Esophagus muscularis mucosa (tissue), 4 donors: ENCODE results near the gene PSME1. TPM values are rescaled to one million over a fixed set of nuclear protein-coding genes. Genes with fewer than 3 reads are reported as not detected.
A peak's percentile ranks its signal among the peaks of the same experiment; 100 is the strongest.

Experiments used
- DNase-seq: peaks from one replicate; pipeline ENCODE4 v3.0.0-alpha.2; 2017; ENCODE audit errors: extremely low spot score
- H3K27ac ChIP-seq, 4 donors: fragments of 200-600 bp; sonication (generic); replicated peaks in 1 of 4; 1 replicate in 3 of 4; 2 replicates in 1 of 4; pipeline ENCODE4 v1.5.1; 2016 to 2019; ENCODE audit warnings: mild to moderate bottlenecking in 1 of 4
- H3K27me3 ChIP-seq, 4 donors: fragments of 200-600 bp; sonication (generic); one replicate each; pipeline versions ENCODE4 v1.5.1 to v1.6.0; 2016 to 2019
- H3K36me3 ChIP-seq, 4 donors: fragments of 200-600 bp; sonication (generic); one replicate each; pipeline ENCODE4 v1.5.1; 2016 to 2019
- H3K4me1 ChIP-seq, 4 donors: fragments of 200-600 bp; sonication (generic); one replicate each; pipeline ENCODE4 v1.5.1; 2016 to 2019
- H3K4me3 ChIP-seq, 4 donors: fragments of 200-600 bp; sonication (generic); 1 replicate in 2 of 4; 2 replicates in 2 of 4; pipeline ENCODE4 v1.5.1; 2016 to 2019; ENCODE audit warnings: mild to moderate bottlenecking in 4 of 4, moderate library complexity in 1 of 4
- H3K9me3 ChIP-seq, 4 donors: fragments of 200-600 bp; sonication (generic); 1 replicate in 3 of 4; 2 replicates in 1 of 4; pipeline ENCODE4 v1.5.1; 2016 to 2019
- CTCF ChIP-seq, 3 experiments: fragments of 200-600 bp in 2 of 3; fragments of 450-650 bp in 1 of 3; sonication (generic) in 2 of 3; IDR thresholded peaks; one replicate each; pipeline ENCODE4 v1.5.1; 2017 to 2019; ENCODE audit warnings: antibody characterized with exemption in 3 of 3, mild to moderate bottlenecking in 2 of 3, moderate library complexity in 1 of 3
- EP300 ChIP-seq: sonication (generic); formaldehyde crosslinking; IDR thresholded peaks from one replicate; pipeline ENCODE4 v1.6.1; 2017; ENCODE audit warnings: antibody characterized with exemption
- POLR2A ChIP-seq: fragments of 450-650 bp; IDR thresholded peaks from one replicate; pipeline ENCODE4 v1.6.1; 2017; ENCODE audit warnings: antibody characterized with exemption, moderate library complexity, mild to moderate bottlenecking, low read depth
- POLR2AphosphoS5 ChIP-seq, 2 donors: sonication (generic); formaldehyde crosslinking; IDR thresholded peaks; one replicate each; pipeline ENCODE4 v1.6.1; 2017; ENCODE audit warnings: antibody characterized with exemption in 2 of 2
- WGBS: methylation state at CpG from one replicate; pipeline ENCODE4 v1.1.5; 2018; 5-methylcytosine and 5-hydroxymethylcytosine counted together
- intact Hi-C: fragments of 100-400 bp; cut with DNase I; formaldehyde crosslinking; loops from one replicate; pipeline ENCODE4 v1.15.1; 2023
- total RNA-seq, 4 donors: library from RNA; depleted of rRNA; stranded (reverse); fragments of >200 nt; gene quantifications; one replicate each; pipeline versions ENCODE4 v1.1.0 to v1.2.1, GENCODE V29; 2016

The PSME1 gene
- total RNA-seq, 4 donors from 2014 or later, result 129 to 158 (median 143) TPM

GRCh38 chr14:24094841-24095270, 41.1 kb upstream of the PSME1 start:
- H3K9me3 ChIP-seq, result no peaks in the 10 kb centered on the region
- peaks cover 5 to 20% (median 16%) of the 10 kb centered on the region in 4 donors for H3K36me3 ChIP-seq
- peak overlapping the region; percentile 92 to 98 (median 93) for H3K4me3 ChIP-seq
- no peak for DNase-seq
- H3K27ac ChIP-seq, result peak overlapping the region; percentile 94 to 96 (median 95)
- no peak for TF ChIP-seq POLR2A
- no peak for TF ChIP-seq EP300
- TF ChIP-seq POLR2AphosphoS5 (IDR thresholded peaks at IDR 0.05), result no peak
- intact Hi-C loops, result no loop called here
- H3K27me3 ChIP-seq, result no peaks in the 10 kb centered on the region
- peaks cover 20 to 29% (median 25%) of the 10 kb centered on the region in 4 donors for H3K4me1 ChIP-seq
- WGBS, result 15% methylated on average over 14 of the region's 14 CpGs

GRCh38 chr14:24095271-24096068, 40.5 kb upstream of the PSME1 start:
- peak overlapping the region; percentile 92 to 98 (median 93) for H3K4me3 ChIP-seq
- H3K27ac ChIP-seq, result peak overlapping the region; percentile 94 to 96 (median 95)
- H3K27me3 ChIP-seq, result no peaks in the 10 kb centered on the region
- DNase-seq, result no peak
- H3K4me1 ChIP-seq, result peaks cover 20 to 29% (median 25%) of the 10 kb centered on the region in 4 donors
- WGBS, result 62% methylated on average over 10 of the region's 12 CpGs
- TF ChIP-seq POLR2AphosphoS5 (IDR thresholded peaks at IDR 0.05), result peak in 1 of 2 donors; percentile 64
- TF ChIP-seq EP300, result no peak
- peaks cover 5 to 26% (median 18%) of the 10 kb centered on the region in 4 donors for H3K36me3 ChIP-seq
- no peaks in the 10 kb centered on the region for H3K9me3 ChIP-seq
- intact Hi-C loops, result no loop called here

GRCh38 chr14:24096545-24097181, 39.3 kb upstream of the PSME1 start:
- intact Hi-C loops, result no loop called here
- no peaks in the 10 kb centered on the region for H3K9me3 ChIP-seq

GRCh38 chr14:24098229-24098926, 37.6 kb upstream of the PSME1 start:
- no peaks in the 10 kb centered on the region for H3K27me3 ChIP-seq
- no peaks in the 10 kb centered on the region for H3K9me3 ChIP-seq
- no peak for DNase-seq
- no peak overlapping the region for H3K4me3 ChIP-seq
- WGBS, result 94% methylated on average over 12 of the region's 16 CpGs
- peaks cover 5 to 35% (median 20%) of the 10 kb centered on the region in 4 donors for H3K36me3 ChIP-seq
- no peak for TF ChIP-seq EP300
- no peak for TF ChIP-seq POLR2A
- no peak for TF ChIP-seq POLR2AphosphoS5 (IDR thresholded peaks at IDR 0.05)
- no peak for TF ChIP-seq CTCF (IDR thresholded peaks at IDR 0.05)
- H3K27ac ChIP-seq, result no peak overlapping the region
- peaks cover 16 to 20% (median 20%) of the 10 kb centered on the region in 4 donors for H3K4me1 ChIP-seq
- intact Hi-C loops, result no loop called here

More at GRCh38 chr14:24096545-24097181, 39.3 kb upstream of the PSME1 start:
- Histone ChIP-seq H3K4me3 (no peak overlapping the region), H3K27me3 (no peaks in the 10 kb centered on the region), H3K27ac (no peak overlapping the region), H3K4me1 (peaks cover 20 to 29% (median 25%) of the 10 kb centered on the region in 4 donors), H3K36me3 (peaks cover 5 to 31% (median 18%) of the 10 kb centered on the region in 4 donors)
- no peak for TF ChIP-seq POLR2A
- TF ChIP-seq CTCF (IDR thresholded peaks at IDR 0.05), result no peak
- no peak for TF ChIP-seq POLR2AphosphoS5 (IDR thresholded peaks at IDR 0.05)
- TF ChIP-seq EP300, result no peak
- DNase-seq, result no peak
- WGBS, result 92% methylated on average over 7 of the region's 8 CpGs

- intact Hi-C loops, result no loop called here
- no peaks in the 10 kb centered on the region for H3K9me3 ChIP-seq
- no peaks in the 10 kb centered on the region for H3K27me3 ChIP-seq
- no peak for TF ChIP-seq EP300
- TF ChIP-seq POLR2A, result no peak
- no peak for TF ChIP-seq CTCF (IDR thresholded peaks at IDR 0.05)
- 92% methylated on average over 15 of the region's 17 CpGs for WGBS
- no peak overlapping the region for H3K27ac ChIP-seq
- peaks cover 5 to 39% (median 24%) of the 10 kb centered on the region in 4 donors for H3K36me3 ChIP-seq
- no peak for DNase-seq
- peaks cover 13 to 14% (median 14%) of the 10 kb centered on the region in 4 donors for H3K4me1 ChIP-seq
- no peak overlapping the region for H3K4me3 ChIP-seq
Observed at GRCh38 chr14:24098927-24099813, 36.8 kb upstream of the PSME1 start.
